MM.1S (cell line): ENCODE data around the gene FSTL1.

Source experiments
- DNase-seq: peaks from one replicate; pipeline ENCODE4 v3.0.0-alpha.2; 2015
- H2AFZ ChIP-seq: fragments of 300-600 bp; sonication (generic); 2 replicates; pipeline ENCODE4 v1.6.0; 2016; ENCODE audit warnings: antibody characterized with exemption, low read length
- H3F3A ChIP-seq: fragments of 300-600 bp; sonication (generic); 2 replicates; pipeline ENCODE4 v1.6.1; 2016; ENCODE audit warnings: mild to moderate bottlenecking, antibody characterized with exemption, low read length, moderate library complexity, mixed read lengths; ENCODE audit not compliant: insufficient read depth
- H3K27ac ChIP-seq: fragments of 300-600 bp; sonication (generic); 2 replicates; pipeline ENCODE4 v1.5.1; 2016; ENCODE audit warnings: mild to moderate bottlenecking, low read length
- H3K27me3 ChIP-seq: fragments of 300-600 bp; sonication (generic); replicated peaks from 2 replicates; pipeline ENCODE4 v1.6.0; 2016; ENCODE audit warnings: low read length; ENCODE audit not compliant: insufficient read depth
- H3K36me3 ChIP-seq: fragments of 300-600 bp; sonication (generic); replicated peaks from 2 replicates; pipeline ENCODE4 v1.6.1; 2016; ENCODE audit warnings: mild to moderate bottlenecking, low read length, mixed read lengths; ENCODE audit not compliant: insufficient read depth
- H3K4me1 ChIP-seq: fragments of 300-600 bp; sonication (generic); 2 replicates; pipeline ENCODE4 v1.6.1; 2016; ENCODE audit warnings: low read length, mixed read lengths
- H3K4me2 ChIP-seq: fragments of 300-600 bp; sonication (generic); 2 replicates; pipeline ENCODE4 v1.6.0; 2016; ENCODE audit warnings: low read depth, low read length
- H3K4me3 ChIP-seq: fragments of 300-600 bp; sonication (generic); 2 replicates; pipeline ENCODE4 v1.5.1; 2016; ENCODE audit warnings: low read length, mixed read lengths
- H3K79me2 ChIP-seq: fragments of 300-600 bp; sonication (generic); 2 replicates; pipeline ENCODE4 v1.6.1; 2016; ENCODE audit warnings: mixed run types, low read length, mixed read lengths
- H3K9ac ChIP-seq: fragments of 300-600 bp; sonication (generic); 2 replicates; pipeline ENCODE4 v1.6.1; 2016; ENCODE audit warnings: low read length, mixed read lengths
- H3K9me2 ChIP-seq: fragments of 300-600 bp; sonication (generic); replicated peaks from 2 replicates; pipeline ENCODE4 v1.6.1; 2016; ENCODE audit warnings: mild to moderate bottlenecking, low read length, mixed read lengths; ENCODE audit not compliant: insufficient read depth
- H3K9me3 ChIP-seq: fragments of 300-600 bp; sonication (generic); replicated peaks from 2 replicates; pipeline ENCODE4 v1.6.1; 2016; ENCODE audit warnings: mild to moderate bottlenecking, low read length, mixed read lengths; ENCODE audit not compliant: insufficient read depth
- H4K20me1 ChIP-seq: fragments of 300-600 bp; sonication (generic); 2 replicates; pipeline ENCODE4 v1.6.1; 2016; ENCODE audit warnings: mild to moderate bottlenecking, low read length, moderate library complexity, mixed read lengths; ENCODE audit not compliant: insufficient read depth
- CTCF ChIP-seq: fragments of 300-600 bp; sonication (generic); IDR thresholded peaks from 2 replicates; pipeline ENCODE4 v1.5.1; 2016; ENCODE audit warnings: antibody characterized with exemption, low read length, mixed read lengths
- EZH2 ChIP-seq: fragments of 300-600 bp; sonication (generic); optimal IDR thresholded peaks from 2 replicates; pipeline ENCODE3; 2017; ENCODE audit warnings: low read depth, mild to moderate bottlenecking, antibody characterized with exemption, low read length, mixed read lengths
- EZH2phosphoT487 ChIP-seq: fragments of 300-600 bp; sonication (generic); IDR thresholded peaks from 2 replicates; pipeline ENCODE4 v1.6.1; 2018; ENCODE audit warnings: antibody characterized with exemption, low read length

FSTL1 gene

DNA sequence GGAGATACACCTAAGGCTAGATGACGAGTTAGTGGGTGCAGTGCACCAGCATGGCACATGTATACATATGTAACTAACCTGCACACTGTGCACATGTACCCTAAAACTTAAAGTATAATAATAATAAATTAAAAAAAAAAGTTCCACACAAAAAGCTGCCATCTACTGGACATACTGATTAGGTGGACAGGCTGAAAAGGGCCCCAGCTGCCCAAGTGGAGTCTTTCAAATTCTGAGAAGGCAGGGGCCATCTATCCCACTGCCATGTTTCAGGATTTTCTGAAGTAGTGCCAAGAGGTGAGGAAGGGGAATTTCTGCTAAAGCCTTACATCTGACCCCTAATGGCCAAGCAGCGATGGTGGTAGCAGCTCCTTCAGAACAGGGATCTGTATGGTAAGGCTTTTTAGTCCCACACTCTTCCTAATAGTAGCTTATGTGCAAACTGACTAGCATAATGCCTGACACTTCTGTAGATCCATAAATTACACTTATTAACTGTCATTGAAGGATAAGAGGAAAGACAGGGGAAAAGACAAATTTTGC lies 7.7 kb downstream of the FSTL1 start:
- no peaks in the 10 kb centered on the region for H3F3A ChIP-seq
- no peaks in the 10 kb centered on the region for H3K9me2 ChIP-seq
- no peak overlapping the region for H3K4me2 ChIP-seq
- H3K9ac ChIP-seq = no peak overlapping the region
- H3K9me3 ChIP-seq = no peaks in the 10 kb centered on the region
- no peak for DNase-seq
- TF ChIP-seq CTCF = no peak
- no peak for TF ChIP-seq EZH2phosphoT487
- TF ChIP-seq EZH2 = no peak
- H2AFZ ChIP-seq = no peak overlapping the region
- no peaks in the 10 kb centered on the region for H3K27me3 ChIP-seq
- H3K27ac ChIP-seq = no peak overlapping the region
- no peaks in the 10 kb centered on the region for H4K20me1 ChIP-seq
- no peaks in the 10 kb centered on the region for H3K4me1 ChIP-seq
- no peaks in the 10 kb centered on the region for H3K36me3 ChIP-seq
- H3K4me3 ChIP-seq = no peak overlapping the region
- H3K79me2 ChIP-seq = no peaks in the 10 kb centered on the region

- H3K79me2 ChIP-seq = no peaks in the 10 kb centered on the region
- no peaks in the 10 kb centered on the region for H3K9me3 ChIP-seq
- H3K9ac ChIP-seq = no peak overlapping the region
- H3K4me2 ChIP-seq = no peak overlapping the region
- H3K36me3 ChIP-seq = no peaks in the 10 kb centered on the region
- no peak overlapping the region for H3K4me3 ChIP-seq
- no peak overlapping the region for H3K27ac ChIP-seq
- H3F3A ChIP-seq = no peaks in the 10 kb centered on the region
- H4K20me1 ChIP-seq = no peaks in the 10 kb centered on the region
- TF ChIP-seq EZH2phosphoT487 = no peak
- TF ChIP-seq CTCF = no peak
- no peak for TF ChIP-seq EZH2
- no peaks in the 10 kb centered on the region for H3K9me2 ChIP-seq
- H3K27me3 ChIP-seq = no peaks in the 10 kb centered on the region
- no peak overlapping the region for H2AFZ ChIP-seq
- DNase-seq = no peak
- H3K4me1 ChIP-seq = no peaks in the 10 kb centered on the region
These were observed 9.0 kb downstream of the FSTL1 start for GRCh38 chr3:120441776-120442175.

- Histone ChIP-seq H3K9me2 (no peaks in the 10 kb centered on the region), H3K9me3 (no peaks in the 10 kb centered on the region), H4K20me1 (no peaks in the 10 kb centered on the region), H3K9ac (no peak overlapping the region), H3K27ac (no peak overlapping the region), H2AFZ (no peak overlapping the region), H3F3A (no peaks in the 10 kb centered on the region), H3K79me2 (no peaks in the 10 kb centered on the region), H3K4me3 (no peak overlapping the region), H3K4me2 (no peak overlapping the region), H3K4me1 (no peaks in the 10 kb centered on the region), H3K36me3 (no peaks in the 10 kb centered on the region), H3K27me3 (no peaks in the 10 kb centered on the region)
- no peak for DNase-seq
- TF ChIP-seq CTCF (no peak), EZH2phosphoT487 (no peak), EZH2 (no peak)
These were observed 10.0 kb downstream of the FSTL1 start for GRCh38 chr3:120440762-120441161.
